Right lobe of liver (tissue), 4 donors: ENCODE data around the gene DYNLT2.
A peak's percentile ranks its signal among the peaks of the same experiment; 100 is the strongest.
"Not testable (repeated sequence)": the region's sequence is repeated elsewhere in the genome, so short reads cannot be mapped to it uniquely, and the experiment has no call there.

Experiments used
- POLR2A ChIP-seq: fragments of 450-650 bp; IDR thresholded peaks from one replicate; pipeline ENCODE4 v1.6.1; 2017; ENCODE audit warnings: antibody characterized with exemption, mild to moderate bottlenecking
- TF ChIP-seq, protein P1 (sequence below), 4 donors: fragments of 200-600 bp in 3 of 4; fragments of 450-650 bp in 1 of 4; IDR thresholded peaks; one replicate each; pipeline versions ENCODE4 v1.5.1 to v1.8.0; 2016 to 2022; ENCODE audit warnings: antibody characterized with exemption in 4 of 4, mild to moderate bottlenecking in 2 of 4
- donor health status: DM: no; HTN: no; CAD: no.
- donor health status: DM: no; HTN: no; CAD: no.
- donor health status: DM: no; HTN: yes; CAD: no.

DNA sequence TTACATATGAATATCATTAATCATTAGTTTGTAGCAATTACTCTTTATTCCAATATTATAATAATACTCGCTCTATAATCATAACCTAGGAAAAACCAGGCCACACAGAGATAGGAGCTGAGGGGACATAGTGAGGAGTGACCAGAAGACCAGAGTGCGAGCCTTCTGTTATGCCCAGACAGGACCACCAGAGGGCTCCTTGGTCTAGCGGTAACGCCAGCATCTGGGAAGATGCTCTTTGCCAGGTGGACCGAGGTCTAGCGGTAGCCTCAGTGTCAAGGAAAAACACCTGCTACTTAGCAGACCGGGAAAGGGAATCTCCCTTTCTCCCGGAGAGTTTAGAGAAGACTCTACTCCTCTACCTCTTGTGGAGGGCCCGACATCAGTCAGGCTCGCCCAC lies 54.3 kb downstream of the DYNLT2 start:
- TF ChIP-seq, protein P1, sequence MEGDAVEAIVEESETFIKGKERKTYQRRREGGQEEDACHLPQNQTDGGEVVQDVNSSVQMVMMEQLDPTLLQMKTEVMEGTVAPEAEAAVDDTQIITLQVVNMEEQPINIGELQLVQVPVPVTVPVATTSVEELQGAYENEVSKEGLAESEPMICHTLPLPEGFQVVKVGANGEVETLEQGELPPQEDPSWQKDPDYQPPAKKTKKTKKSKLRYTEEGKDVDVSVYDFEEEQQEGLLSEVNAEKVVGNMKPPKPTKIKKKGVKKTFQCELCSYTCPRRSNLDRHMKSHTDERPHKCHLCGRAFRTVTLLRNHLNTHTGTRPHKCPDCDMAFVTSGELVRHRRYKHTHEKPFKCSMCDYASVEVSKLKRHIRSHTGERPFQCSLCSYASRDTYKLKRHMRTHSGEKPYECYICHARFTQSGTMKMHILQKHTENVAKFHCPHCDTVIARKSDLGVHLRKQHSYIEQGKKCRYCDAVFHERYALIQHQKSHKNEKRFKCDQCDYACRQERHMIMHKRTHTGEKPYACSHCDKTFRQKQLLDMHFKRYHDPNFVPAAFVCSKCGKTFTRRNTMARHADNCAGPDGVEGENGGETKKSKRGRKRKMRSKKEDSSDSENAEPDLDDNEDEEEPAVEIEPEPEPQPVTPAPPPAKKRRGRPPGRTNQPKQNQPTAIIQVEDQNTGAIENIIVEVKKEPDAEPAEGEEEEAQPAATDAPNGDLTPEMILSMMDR (IDR thresholded peaks at IDR 0.05) = peak in 3 of 4 donors; percentile 19 to 37 (median 36)
- not testable (repeated sequence) for TF ChIP-seq POLR2A
